Brain microvascular endothelial cell (primary cell): ENCODE results near the gene SYNDIG1L.

Experiments used
- DNase-seq: peaks from one replicate; pipeline ENCODE4 v3.0.0-alpha.2; 2020
- H3K27ac ChIP-seq: fragments of 250-450 bp; sonication (Bioruptor Pico); 2 replicates; pipeline ENCODE4 v1.5.1; 2020; ENCODE audit warnings: mild to moderate bottlenecking, moderate library complexity
- H3K27me3 ChIP-seq: fragments of 250-450 bp; sonication (Bioruptor Pico); replicated peaks from 2 replicates; pipeline ENCODE4 v1.5.1; 2020; ENCODE audit warnings: mild to moderate bottlenecking
- H3K36me3 ChIP-seq: fragments of 250-450 bp; sonication (Bioruptor Pico); replicated peaks from 2 replicates; pipeline ENCODE4 v1.5.1; 2020; ENCODE audit warnings: mild to moderate bottlenecking
- H3K4me3 ChIP-seq: 2 replicates; pipeline ENCODE4 v1.5.1; 2011; ENCODE audit warnings: low read depth, mild to moderate bottlenecking, control low read depth, low read length, moderate library complexity
- in situ Hi-C: cut with HindIII; loops from 2 replicates; pipeline ENCODE4 v1.10.0; 2017; ENCODE audit warnings: low sequenced_read_pairs, low pct_ligation_motif_present
- TF ChIP-seq, protein P1 (sequence below): IDR thresholded peaks from 2 replicates; pipeline ENCODE4 v1.5.1; 2011; ENCODE audit warnings: low read depth, mild to moderate bottlenecking, moderate library complexity, low read length, control low read depth, inconsistent platforms; ENCODE audit errors: missing control alignments

SYNDIG1L gene

DNA sequence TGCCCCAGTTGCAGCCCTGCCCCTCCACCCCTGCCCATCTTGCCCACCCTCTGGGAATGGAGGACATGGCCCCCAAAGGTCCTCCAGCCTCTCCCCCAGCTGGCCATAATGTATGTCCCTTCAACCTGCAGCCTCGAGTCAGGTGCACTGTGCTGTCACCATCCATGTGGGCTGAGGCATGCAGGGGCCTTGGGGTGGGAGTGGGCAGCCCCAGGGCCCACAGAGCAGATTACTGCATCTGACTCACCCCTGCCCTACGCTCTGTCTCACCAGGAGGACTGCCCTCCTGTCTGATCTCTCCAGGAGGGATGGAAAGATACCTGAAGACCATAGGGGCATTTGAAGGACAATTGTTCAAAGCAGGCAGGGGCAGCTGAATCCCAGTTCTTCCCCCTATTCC lies 13.3 kb downstream of the SYNDIG1L start:
- no peak for DNase-seq
- no peaks in the 10 kb centered on the region for H3K36me3 ChIP-seq
- no peak overlapping the region for H3K4me3 ChIP-seq
- TF ChIP-seq, protein P1, sequence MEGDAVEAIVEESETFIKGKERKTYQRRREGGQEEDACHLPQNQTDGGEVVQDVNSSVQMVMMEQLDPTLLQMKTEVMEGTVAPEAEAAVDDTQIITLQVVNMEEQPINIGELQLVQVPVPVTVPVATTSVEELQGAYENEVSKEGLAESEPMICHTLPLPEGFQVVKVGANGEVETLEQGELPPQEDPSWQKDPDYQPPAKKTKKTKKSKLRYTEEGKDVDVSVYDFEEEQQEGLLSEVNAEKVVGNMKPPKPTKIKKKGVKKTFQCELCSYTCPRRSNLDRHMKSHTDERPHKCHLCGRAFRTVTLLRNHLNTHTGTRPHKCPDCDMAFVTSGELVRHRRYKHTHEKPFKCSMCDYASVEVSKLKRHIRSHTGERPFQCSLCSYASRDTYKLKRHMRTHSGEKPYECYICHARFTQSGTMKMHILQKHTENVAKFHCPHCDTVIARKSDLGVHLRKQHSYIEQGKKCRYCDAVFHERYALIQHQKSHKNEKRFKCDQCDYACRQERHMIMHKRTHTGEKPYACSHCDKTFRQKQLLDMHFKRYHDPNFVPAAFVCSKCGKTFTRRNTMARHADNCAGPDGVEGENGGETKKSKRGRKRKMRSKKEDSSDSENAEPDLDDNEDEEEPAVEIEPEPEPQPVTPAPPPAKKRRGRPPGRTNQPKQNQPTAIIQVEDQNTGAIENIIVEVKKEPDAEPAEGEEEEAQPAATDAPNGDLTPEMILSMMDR, result no peak
- no peak overlapping the region for H3K27ac ChIP-seq
- in situ Hi-C loops, result no loop called here
- peaks cover 8% of the 10 kb centered on the region for H3K27me3 ChIP-seq

DNA sequence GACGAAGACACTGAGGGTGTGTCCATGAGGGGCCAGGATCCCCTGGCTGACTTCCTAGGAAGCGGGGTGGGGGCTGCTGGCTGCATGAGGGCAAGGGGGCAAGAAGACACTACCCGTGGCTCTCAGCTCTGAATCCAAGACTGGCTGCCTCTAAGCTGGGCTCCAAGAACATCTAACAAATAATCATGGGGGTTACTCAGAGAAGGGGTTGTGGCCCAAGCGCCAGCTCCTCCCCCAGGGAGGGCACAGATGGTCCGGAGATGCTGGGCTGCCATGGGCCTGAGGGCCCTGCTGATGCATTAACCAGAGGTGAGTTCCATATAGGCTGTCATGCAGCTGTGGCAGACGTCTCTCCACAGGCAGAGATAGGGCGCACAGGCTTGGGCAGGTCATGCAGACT lies 14.3 kb downstream of the SYNDIG1L start:
- H3K27ac ChIP-seq, result no peak overlapping the region
- DNase-seq, result no peak
- H3K36me3 ChIP-seq, result no peaks in the 10 kb centered on the region
- no peak overlapping the region for H3K4me3 ChIP-seq
- in situ Hi-C loops, result no loop called here
- peaks cover 2% of the 10 kb centered on the region for H3K27me3 ChIP-seq
- TF ChIP-seq, protein P1, result no peak

DNA sequence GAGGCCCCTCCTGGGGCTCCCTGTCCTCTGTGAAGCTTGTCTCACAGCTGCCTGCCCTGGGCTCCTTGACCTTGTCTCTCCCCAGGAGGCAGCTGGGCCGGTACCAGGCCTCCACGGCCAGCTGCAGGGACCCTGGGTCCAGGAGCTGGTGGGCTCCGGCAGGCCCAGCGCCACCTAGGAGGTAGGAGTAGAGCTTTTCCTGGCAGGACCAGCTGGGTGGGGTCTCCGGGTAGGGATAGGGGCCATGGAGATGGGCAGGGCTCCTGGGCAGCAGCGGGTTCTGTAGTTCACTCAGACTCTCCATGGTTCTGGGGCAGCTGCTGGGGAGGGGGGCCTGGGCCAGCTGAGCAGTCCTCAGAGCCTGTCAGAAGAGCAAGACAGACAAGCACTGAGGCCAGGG lies 16.6 kb downstream of the SYNDIG1L start:
- no peak for DNase-seq
- Histone ChIP-seq H3K4me3 (no peak overlapping the region), H3K27ac (no peak overlapping the region), H3K36me3 (no peaks in the 10 kb centered on the region), H3K27me3 (peaks cover 2% of the 10 kb centered on the region)
- TF ChIP-seq, protein P1, result no peak
- in situ Hi-C loops, result no loop called here

DNA sequence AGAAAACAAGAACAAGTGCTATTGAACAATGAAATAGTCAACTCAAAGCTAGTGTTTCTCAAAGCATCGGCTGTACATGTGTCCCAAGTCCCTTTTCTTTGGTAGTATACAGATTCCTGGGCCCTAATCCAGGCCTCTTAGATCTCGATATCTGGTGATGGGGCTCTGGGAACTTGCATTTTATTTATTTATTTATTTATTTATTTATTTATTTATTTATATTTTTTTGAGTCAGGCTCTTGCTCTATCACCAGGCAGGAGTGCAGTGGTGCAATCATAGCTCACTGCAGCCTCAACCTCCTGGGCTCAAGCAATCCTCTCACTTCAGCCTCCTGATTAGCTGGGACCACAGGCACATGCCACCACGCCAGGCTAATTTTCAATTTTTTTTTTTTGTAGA lies 17.1 kb downstream of the SYNDIG1L start:
- no peaks in the 10 kb centered on the region for H3K36me3 ChIP-seq
- peaks cover under 1% of the 10 kb centered on the region for H3K27me3 ChIP-seq
- in situ Hi-C loops, result no loop called here
- TF ChIP-seq, protein P1, result no peak
- no peak overlapping the region for H3K4me3 ChIP-seq
- DNase-seq, result no peak
- no peak overlapping the region for H3K27ac ChIP-seq

DNA sequence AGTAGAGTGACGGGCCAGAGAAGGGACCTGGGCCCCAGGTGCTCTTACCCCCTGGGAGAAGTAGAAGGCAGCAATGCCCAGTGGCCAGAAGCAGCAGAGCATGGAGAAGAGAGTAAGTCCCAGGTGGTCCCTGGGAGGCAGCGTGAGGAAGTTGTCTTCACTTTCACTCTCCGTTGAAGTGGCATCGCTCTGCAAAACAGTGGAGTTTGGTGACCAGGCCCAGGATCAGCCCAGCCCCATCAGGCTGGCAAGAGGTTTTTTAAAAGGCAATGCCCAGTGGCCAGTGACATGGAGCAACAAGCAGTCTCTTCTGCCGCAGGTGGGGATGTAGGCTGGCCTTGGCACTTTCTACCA lies 18.2 kb downstream of the SYNDIG1L start:
- Histone ChIP-seq H3K36me3 (no peaks in the 10 kb centered on the region), H3K27me3 (no peaks in the 10 kb centered on the region), H3K27ac (no peak overlapping the region), H3K4me3 (no peak overlapping the region)
- TF ChIP-seq, protein P1, result no peak
- DNase-seq, result no peak
- in situ Hi-C loops, result no loop called here

DNA sequence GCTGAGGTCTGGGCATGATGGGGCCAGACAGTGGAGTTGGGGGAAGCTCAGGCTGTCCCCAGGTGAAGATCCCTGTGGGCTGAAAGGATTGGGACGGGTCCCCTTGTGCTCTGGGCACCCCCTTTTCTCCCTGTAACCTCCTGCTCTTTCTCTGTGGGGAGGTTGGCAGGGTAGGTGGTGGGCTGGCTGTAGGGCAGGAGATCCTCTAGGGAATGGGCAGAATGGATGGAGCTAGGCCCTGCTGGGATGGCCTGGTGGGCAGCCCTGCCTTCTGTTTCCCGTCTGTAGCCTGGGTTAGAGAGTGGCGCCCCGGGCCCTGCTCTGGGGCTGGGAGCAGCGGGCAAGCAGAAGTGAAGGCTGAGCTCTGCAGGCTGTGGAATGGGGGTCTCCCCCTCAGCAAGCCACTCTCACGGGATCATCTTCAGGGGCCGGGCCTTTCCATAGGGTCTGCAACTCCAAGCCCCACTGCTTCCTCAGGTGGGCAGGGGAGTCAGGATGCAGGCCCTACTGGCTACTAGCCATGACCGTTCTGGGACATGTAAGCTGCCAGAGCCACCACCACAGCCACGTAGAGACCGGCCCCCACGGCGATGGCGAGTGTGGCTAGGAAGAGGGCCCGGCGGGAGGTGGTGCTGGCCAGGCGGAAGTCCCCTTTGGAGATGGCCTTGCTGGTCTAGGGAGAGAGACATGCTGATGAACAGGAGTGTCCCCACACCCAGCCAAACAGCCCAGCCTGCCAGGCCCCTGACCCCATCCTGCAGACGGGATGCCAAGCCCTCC lies 18.8 kb downstream of the SYNDIG1L start:
- TF ChIP-seq, protein P1, result no peak
- no peak overlapping the region for H3K27ac ChIP-seq
- no peak overlapping the region for H3K4me3 ChIP-seq
- DNase-seq, result no peak
- in situ Hi-C loops, result no loop called here
- no peaks in the 10 kb centered on the region for H3K27me3 ChIP-seq
- no peaks in the 10 kb centered on the region for H3K36me3 ChIP-seq
